Fibroblast of villous mesenchyme (primary cell): ENCODE results near the gene HSPH1. TPM values are rescaled to one million over a fixed set of nuclear protein-coding genes. Genes with fewer than 3 reads are reported as not detected.
"Not testable (repeated sequence)": the region's sequence is repeated elsewhere in the genome, so short reads cannot be mapped to it uniquely, and the experiment has no call there.

ENCODE experiments used
- DNase-seq: peaks from one replicate; pipeline ENCODE4 v3.0.0-alpha.2; 2010; ENCODE audit warnings: low read depth
- H3K4me3 ChIP-seq: 2 replicates; pipeline ENCODE4 v1.5.1; 2011; ENCODE audit warnings: low read depth, mild to moderate bottlenecking, low read length
- CTCF ChIP-seq: IDR thresholded peaks from 2 replicates; pipeline ENCODE4 v1.5.1; 2012; ENCODE audit warnings: low read depth, mild to moderate bottlenecking, low read length; ENCODE audit not compliant: insufficient read depth
- total RNA-seq: library from RNA; depleted of rRNA; stranded (reverse); fragments of >200 nt; gene quantifications from 2 replicates; pipeline ENCODE4 v1.2.3, GENCODE V29; 2012

The HSPH1 gene
- total RNA-seq, 1 donor = 70.8 TPM

DNA sequence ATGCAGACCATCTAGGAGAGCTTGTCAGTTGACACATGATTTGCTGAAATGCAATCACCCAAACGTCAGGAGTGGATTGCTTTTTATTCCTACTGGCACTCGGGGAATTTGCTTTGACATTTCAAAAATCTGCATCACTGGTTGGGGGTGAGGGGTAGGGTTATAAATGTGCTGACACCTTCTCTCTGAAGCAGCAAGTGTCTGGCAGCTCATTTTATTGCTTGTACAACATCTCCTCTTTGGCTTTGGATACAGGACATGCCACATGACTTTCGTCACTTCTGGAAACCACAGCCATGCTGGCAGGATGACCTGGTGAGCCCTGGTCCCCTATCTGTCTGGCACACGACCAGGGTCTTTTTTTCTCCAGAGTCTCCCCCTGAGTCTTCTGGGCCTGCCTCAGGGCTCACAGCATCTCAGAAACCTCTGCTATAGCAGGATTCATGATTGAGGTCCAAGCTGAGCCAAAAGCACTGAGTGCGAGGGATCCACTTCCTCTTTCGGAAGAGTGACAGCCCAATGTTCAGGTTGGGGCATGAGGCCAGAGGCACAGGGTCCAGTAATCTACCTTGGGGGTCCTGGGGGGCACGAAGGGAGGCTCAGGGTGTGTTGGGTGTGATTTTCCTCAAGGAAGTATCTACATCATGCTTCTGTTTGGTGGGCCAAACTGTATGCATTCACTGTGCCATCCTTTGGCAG, 60.1 kb downstream of the HSPH1 start:
- DNase-seq = no peak
- no peak for TF ChIP-seq CTCF
- no peak overlapping the region for H3K4me3 ChIP-seq

DNA sequence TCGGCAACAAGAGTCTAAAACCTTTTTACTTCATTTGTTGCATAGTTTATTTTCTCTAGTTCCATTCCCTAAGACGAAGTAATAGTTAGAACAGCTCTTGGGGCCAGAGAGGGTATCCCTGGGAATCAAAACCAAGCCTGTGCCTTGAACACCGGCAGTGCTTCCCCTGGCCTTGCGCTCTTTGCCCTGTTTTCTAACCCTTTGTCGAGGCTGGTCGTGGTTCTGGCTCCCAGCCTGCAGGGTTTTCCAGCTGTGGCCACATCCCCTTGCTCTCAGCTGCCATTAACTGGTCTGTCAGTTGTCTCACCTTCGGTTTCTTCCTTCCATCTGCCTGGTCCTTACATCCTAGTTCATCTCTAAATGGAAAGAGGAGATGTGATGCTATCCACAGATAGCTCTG, 61.0 kb downstream of the HSPH1 start:
- H3K4me3 ChIP-seq = no peak overlapping the region
- DNase-seq = no peak
- TF ChIP-seq CTCF = no peak

DNA sequence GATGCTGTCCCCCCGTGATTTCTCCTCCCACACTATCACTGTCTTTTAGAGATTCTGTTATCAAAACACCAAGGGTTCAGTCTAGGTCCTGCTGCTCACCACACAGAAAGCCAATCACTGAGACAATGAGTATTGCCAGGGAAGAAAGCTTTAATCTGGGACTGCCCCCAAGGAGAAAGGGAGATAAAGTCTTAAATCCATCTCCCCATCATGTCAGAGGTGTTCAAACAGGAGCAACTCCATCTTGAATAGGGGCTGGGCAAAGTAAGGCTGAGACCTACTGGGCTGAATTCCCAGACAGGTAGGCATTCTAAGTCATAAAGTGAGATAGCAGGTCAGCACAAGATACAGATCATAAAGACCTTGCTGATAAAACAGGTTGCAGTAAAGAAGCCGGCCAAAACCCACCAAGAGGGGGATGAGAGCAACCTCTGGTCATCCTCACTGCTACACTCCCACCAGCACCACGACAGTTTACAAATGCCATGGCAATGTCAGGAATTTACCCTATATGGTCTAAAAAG, 63.7 kb downstream of the HSPH1 start:
- H3K4me3 ChIP-seq, DNase-seq: not testable (repeated sequence)

- TF ChIP-seq CTCF = no peak
- no peak for DNase-seq
- no peak overlapping the region for H3K4me3 ChIP-seq
Observed at GRCh38 chr13:31096654-31097302, 64.9 kb downstream of the HSPH1 start.

GRCh38 chr13:31094331-31095015, 67.2 kb downstream of the HSPH1 start:
- no peak overlapping the region for H3K4me3 ChIP-seq
- DNase-seq = no peak
- no peak for TF ChIP-seq CTCF

- DNase-seq = no peak
- no peak for TF ChIP-seq CTCF
Observed at GRCh38 chr13:31093145-31093885, 68.4 kb downstream of the HSPH1 start.

GRCh38 chr13:31092646-31093045, 69.1 kb downstream of the HSPH1 start:
- no peak for DNase-seq
- TF ChIP-seq CTCF = no peak
- no peak overlapping the region for H3K4me3 ChIP-seq

More at GRCh38 chr13:31093145-31093885, 68.4 kb downstream of the HSPH1 start:
- no peak overlapping the region for H3K4me3 ChIP-seq
